OCI-LY3 (cell line): ENCODE measurements around the gene SORL1.
A peak's percentile ranks its signal among the peaks of the same experiment; 100 is the strongest.

Experiments used
- H2AFZ ChIP-seq: fragments of 200-600, 300-600 bp; shearing (Covaris generic); 2 replicates; pipeline ENCODE4 v1.6.0; 2014; ENCODE audit warnings: antibody characterized with exemption, low read depth, low read length
- H3K27ac ChIP-seq: fragments of 200-600, 300-600 bp; sonication (generic); 2 replicates; pipeline ENCODE4 v1.5.1; 2014; ENCODE audit warnings: mild to moderate bottlenecking, low read length, moderate library complexity, mixed read lengths
- H3K27me3 ChIP-seq: fragments of 200-600, 300-600 bp; sonication (generic); 2 replicates; pipeline ENCODE4 v1.6.1; 2014; ENCODE audit warnings: low read depth, low read length, mixed read lengths
- H3K36me3 ChIP-seq: fragments of 200-600, 300-600 bp; sonication (generic); replicated peaks from 2 replicates; pipeline ENCODE3; 2014; ENCODE audit warnings: low read depth, low read length, mixed read lengths
- H3K4me1 ChIP-seq: fragments of 300-600, 200-600 bp; sonication (generic); 2 replicates; pipeline ENCODE4 v1.6.1; 2014; ENCODE audit warnings: low read length, mixed read lengths
- H3K4me2 ChIP-seq: fragments of 200-600, 300-600 bp; sonication (generic); 2 replicates; pipeline ENCODE4 v1.6.1; 2014; ENCODE audit warnings: low read length, mixed read lengths
- H3K4me3 ChIP-seq: fragments of 300-600, 200-600 bp; sonication (generic); 2 replicates; pipeline ENCODE4 v1.5.1; 2014; ENCODE audit warnings: antibody characterized with exemption, mild to moderate bottlenecking, low read length, moderate library complexity
- H3K79me2 ChIP-seq: fragments of 300-600, 200-600 bp; shearing (Covaris generic); 2 replicates; pipeline ENCODE4 v1.6.1; 2014; ENCODE audit warnings: mild to moderate bottlenecking, low read length, mixed read lengths
- H3K9ac ChIP-seq: fragments of 300-600, 200-600 bp; shearing (Covaris generic); 2 replicates; pipeline ENCODE4 v1.6.0; 2014; ENCODE audit warnings: mild to moderate bottlenecking, low read length, moderate library complexity
- H3K9me3 ChIP-seq: fragments of 200-600, 300-600 bp; shearing (Covaris generic); 2 replicates; pipeline ENCODE4 v1.6.1; 2014; ENCODE audit warnings: low read length, mixed read lengths; ENCODE audit not compliant: insufficient read depth
- H4K20me1 ChIP-seq: fragments of 200-600, 300-600 bp; sonication (generic); 2 replicates; pipeline ENCODE4 v1.6.1; 2016; ENCODE audit warnings: low read length, mixed read lengths; ENCODE audit not compliant: insufficient read depth
- EZH2phosphoT487 ChIP-seq: fragments of 200-600 bp; shearing (Covaris generic); IDR thresholded peaks from 2 replicates; pipeline ENCODE4 v1.6.1; 2018; ENCODE audit warnings: antibody characterized with exemption, mixed run types, low read depth
- TF ChIP-seq, protein P1 (sequence below): fragments of 200-600, 300-600 bp; sonication (generic); IDR thresholded peaks from 2 replicates; pipeline ENCODE4 v1.5.1; 2014; ENCODE audit warnings: antibody characterized with exemption, low read length, low read depth

The SORL1 gene

DNA sequence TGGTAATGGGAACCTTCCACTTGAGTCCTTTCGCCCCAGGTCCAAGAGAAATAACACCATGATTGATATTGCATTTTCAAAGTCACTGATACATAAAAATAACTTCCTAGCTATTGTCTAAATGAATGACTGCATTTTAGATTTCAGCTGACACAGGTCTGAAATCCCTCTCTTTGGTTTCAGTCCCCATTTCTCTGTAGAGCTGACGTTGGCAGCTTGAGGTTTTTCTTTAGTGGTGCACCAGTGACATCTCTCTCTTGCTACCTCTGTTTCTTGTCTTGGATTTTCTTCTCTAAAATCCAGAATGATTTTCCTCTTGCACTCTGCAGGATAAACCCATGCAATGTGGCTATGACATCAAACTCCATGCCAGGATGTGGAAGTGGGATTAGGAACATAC lies 31.7 kb upstream of the SORL1 start:
- Histone ChIP-seq H3K27ac (no peak overlapping the region), H2AFZ (no peak overlapping the region), H4K20me1 (no peaks in the 10 kb centered on the region), H3K4me2 (no peak overlapping the region), H3K4me3 (no peak overlapping the region), H3K9ac (no peak overlapping the region), H3K9me3 (no peaks in the 10 kb centered on the region), H3K27me3 (no peaks in the 10 kb centered on the region), H3K36me3 (no peaks in the 10 kb centered on the region), H3K79me2 (no peaks in the 10 kb centered on the region), H3K4me1 (peaks cover 37% of the 10 kb centered on the region)
- TF ChIP-seq EZH2phosphoT487: no peak
- TF ChIP-seq, protein P1, sequence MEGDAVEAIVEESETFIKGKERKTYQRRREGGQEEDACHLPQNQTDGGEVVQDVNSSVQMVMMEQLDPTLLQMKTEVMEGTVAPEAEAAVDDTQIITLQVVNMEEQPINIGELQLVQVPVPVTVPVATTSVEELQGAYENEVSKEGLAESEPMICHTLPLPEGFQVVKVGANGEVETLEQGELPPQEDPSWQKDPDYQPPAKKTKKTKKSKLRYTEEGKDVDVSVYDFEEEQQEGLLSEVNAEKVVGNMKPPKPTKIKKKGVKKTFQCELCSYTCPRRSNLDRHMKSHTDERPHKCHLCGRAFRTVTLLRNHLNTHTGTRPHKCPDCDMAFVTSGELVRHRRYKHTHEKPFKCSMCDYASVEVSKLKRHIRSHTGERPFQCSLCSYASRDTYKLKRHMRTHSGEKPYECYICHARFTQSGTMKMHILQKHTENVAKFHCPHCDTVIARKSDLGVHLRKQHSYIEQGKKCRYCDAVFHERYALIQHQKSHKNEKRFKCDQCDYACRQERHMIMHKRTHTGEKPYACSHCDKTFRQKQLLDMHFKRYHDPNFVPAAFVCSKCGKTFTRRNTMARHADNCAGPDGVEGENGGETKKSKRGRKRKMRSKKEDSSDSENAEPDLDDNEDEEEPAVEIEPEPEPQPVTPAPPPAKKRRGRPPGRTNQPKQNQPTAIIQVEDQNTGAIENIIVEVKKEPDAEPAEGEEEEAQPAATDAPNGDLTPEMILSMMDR: no peak

DNA sequence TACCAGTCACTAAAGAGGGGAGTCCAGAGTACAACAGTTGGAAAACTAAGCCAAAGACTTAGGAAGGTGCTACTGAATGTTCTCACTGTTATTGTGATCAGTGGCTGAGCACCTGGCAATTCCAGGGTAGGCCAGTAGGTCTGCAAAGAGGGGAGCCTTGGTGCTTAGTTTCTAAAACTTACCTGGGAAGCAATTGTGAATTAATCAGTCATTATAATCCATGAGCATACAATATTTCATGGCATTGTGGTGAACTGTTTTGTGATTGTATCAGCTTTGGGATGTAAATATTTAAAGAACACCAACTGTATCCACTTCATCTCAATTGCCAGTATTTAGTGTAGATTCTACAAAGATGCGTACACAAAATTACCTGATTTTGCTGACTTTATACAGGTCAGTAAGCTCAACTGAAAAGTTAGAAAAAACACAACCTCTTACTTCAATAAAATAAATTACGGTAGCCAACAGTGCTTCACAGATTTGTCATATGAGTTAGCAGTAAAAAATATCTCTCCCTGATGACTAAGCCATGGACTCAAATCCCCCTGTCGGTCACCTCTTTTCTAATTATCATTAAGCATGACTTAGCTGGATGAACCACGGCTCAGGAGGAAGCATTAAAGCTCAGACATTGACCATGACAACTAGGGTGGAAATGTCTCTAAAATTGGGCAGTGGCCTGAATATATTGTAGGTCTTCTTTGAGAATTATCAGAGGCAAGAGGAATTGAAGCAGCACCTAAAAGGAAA lies 30.8 kb upstream of the SORL1 start:
- Histone ChIP-seq H3K9ac (no peak overlapping the region), H2AFZ (no peak overlapping the region), H3K27ac (no peak overlapping the region), H3K9me3 (no peaks in the 10 kb centered on the region), H3K4me1 (peaks cover 37% of the 10 kb centered on the region), H3K4me2 (peak overlapping the region; percentile 6), H3K4me3 (no peak overlapping the region), H3K27me3 (no peaks in the 10 kb centered on the region), H4K20me1 (no peaks in the 10 kb centered on the region), H3K36me3 (no peaks in the 10 kb centered on the region), H3K79me2 (no peaks in the 10 kb centered on the region)
- TF ChIP-seq EZH2phosphoT487: no peak
- TF ChIP-seq, protein P1: no peak; the same call in 1 of the 2 replicates

DNA sequence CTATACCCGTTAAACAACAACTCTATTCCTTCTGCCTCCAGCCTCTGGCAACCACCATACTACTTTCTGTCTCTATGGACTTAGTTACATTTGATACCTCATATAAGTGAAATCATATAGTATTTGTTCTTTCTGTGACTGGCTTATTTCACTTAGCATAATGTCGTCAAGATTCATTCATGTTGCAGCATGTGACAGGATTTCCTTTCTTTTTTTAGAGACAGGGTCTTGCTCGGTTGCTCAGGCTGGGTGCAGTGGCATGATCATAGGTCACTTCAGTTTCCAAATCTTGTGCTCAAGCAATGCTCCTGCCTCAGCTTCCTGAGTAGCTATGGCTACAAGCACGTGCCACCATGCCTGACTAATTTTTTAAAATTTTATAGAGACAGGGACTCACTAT lies 29.4 kb upstream of the SORL1 start:
- no peaks in the 10 kb centered on the region for H4K20me1 ChIP-seq
- no peaks in the 10 kb centered on the region for H3K9me3 ChIP-seq
- TF ChIP-seq EZH2phosphoT487: no peak
- TF ChIP-seq, protein P1: no peak
- no peak overlapping the region for H2AFZ ChIP-seq
- no peak overlapping the region for H3K9ac ChIP-seq
- H3K4me3 ChIP-seq: no peak overlapping the region
- no peaks in the 10 kb centered on the region for H3K27me3 ChIP-seq
- H3K79me2 ChIP-seq: no peaks in the 10 kb centered on the region
- H3K4me2 ChIP-seq: peak overlapping the region; percentile 4; the same call in 1 of the 2 replicates
- H3K4me1 ChIP-seq: peaks cover 41% of the 10 kb centered on the region
- H3K36me3 ChIP-seq: no peaks in the 10 kb centered on the region
- no peak overlapping the region for H3K27ac ChIP-seq

DNA sequence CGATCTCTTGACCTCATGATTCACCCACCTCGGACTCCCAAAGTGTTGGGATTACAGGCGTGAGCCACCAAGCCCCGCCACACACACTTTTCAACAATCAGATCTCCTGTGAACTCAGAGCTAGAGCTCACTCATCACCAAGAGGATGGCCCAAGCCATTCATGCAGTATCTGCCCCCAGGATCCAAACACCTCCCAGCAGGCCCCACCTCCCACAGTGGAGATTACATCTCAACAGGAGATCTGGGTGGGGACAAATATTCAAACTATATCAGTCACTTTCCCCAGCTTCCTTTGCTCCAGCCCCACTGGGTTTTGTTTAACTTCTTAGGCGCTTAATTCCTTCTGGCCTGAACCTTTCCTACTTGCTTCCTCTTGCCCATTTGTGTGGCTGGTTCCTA lies 26.3 kb upstream of the SORL1 start:
- Histone ChIP-seq H3K4me1 (peaks cover 60% of the 10 kb centered on the region), H4K20me1 (no peaks in the 10 kb centered on the region), H3K4me3 (no peak overlapping the region), H3K27me3 (no peaks in the 10 kb centered on the region), H3K9me3 (no peaks in the 10 kb centered on the region), H3K9ac (no peak overlapping the region), H3K36me3 (no peaks in the 10 kb centered on the region), H3K4me2 (no peak overlapping the region), H2AFZ (no peak overlapping the region), H3K27ac (no peak overlapping the region), H3K79me2 (no peaks in the 10 kb centered on the region)
- TF ChIP-seq, protein P1: no peak
- no peak for TF ChIP-seq EZH2phosphoT487
